Measurements from ENCODE around the gene NFASC.

The NFASC gene

DNA sequence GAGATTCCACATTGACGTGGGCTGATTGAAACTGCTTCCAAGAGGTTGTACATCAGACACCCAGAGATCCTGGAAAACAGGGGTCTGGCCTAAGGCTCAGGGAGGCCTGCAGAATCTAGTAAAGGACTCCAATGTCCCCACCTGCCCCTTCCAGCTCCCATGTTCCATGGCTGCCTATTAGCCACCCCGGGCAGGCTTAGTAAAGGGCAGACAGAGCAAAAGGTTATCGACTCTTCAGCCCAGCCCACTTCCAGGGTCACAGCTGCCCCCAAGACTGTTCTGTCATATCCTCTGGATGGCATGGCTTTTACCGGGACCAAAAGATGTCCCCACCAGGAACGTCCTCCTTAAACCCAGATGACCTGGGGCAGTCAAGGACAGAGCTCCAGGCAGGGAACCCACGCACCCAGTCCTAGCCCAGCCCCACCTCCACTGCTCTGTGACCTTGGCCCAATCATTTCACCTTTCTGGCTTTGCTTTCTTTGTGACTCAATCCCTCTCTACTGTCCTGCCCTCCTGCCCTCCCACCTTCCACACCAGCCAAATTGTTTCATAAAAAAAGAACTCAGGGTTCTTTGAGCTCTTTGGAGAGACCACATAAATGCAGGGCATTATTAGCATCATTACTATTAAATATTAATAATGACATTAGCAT is 167.6 kb downstream of the NFASC start:
- DNase-seq (ENCODE audit: low read depth, low spot score), result no peak

DNA sequence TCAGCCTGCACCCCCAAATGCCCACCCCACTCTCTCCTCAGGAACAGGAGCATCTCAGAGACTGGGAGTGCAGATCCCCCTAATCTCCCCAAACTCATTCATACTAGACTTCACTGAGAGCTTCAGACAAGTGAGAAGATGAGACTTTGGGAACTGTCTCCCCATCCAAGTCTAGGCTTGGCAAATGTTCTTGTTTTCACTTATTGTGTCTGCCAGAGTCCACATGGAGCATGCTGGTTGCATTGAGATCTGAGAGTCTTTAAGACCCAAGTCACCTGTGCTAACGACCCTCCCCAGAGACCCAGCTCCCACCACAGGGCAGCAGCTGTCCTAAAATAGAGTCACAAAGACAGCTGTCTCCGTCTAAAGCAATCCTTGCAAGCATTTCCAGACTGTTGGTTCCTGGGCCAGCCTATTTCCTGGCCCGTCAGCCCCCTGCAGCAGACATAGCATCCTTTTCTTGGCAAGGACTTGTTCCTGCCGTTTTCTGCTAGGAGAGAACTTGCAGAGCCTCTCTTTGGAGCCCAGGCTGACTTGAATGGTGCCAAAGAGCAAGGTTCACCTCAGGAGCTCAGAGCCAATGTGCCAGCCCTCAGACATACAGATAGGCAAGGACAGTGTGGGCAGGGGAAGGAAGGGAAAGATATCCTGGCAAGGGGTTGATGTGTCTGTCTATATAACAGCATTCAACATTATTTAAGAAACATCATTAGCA is 170.5 kb downstream of the NFASC start:
- no peak for DNase-seq (ENCODE audit: low read depth, low spot score)

DNA sequence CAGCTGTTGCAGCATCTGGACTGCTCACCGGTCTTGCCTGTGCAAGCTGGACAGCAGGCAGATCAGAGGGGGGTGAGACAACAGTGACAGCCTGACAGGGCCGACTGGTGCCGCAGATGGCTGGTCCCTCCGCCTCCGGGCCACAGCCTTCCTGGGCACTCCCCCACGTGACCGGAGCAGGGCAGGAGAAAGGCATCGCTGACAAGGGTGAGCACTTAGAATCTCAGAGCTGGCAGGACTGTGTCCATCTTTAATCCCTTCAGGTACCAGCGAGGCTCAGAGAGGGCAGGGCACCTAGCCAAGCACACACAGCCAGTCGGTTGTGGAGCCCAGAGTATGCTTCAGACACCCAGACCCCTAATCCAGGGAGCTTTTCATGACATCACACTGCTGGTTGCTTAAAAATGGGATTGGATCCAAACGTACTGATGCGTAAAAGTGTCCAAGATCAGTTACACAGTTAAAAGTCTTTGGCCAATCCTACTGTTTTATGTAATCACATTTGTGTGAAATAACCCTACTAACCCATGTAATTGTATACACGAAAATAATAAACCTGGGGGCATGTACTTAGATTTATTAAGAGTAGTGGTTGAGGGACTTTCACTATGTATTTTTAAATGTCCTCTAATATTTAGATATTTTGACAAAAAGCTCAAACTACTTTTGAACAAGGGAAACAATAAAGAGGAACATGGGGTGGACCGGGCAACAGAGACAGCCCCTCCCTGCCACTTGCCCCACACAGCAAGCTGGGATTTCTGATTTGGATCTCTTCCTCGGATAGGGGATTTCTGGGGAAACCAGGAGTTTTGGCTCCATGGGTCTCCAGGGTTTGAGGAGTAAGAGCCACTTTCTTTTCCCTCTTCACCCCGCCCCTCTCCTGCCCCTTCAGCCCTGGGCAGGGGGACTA is 171.6 kb downstream of the NFASC start:
- DNase-seq (ENCODE audit: low read depth, low spot score), result no peak

DNA sequence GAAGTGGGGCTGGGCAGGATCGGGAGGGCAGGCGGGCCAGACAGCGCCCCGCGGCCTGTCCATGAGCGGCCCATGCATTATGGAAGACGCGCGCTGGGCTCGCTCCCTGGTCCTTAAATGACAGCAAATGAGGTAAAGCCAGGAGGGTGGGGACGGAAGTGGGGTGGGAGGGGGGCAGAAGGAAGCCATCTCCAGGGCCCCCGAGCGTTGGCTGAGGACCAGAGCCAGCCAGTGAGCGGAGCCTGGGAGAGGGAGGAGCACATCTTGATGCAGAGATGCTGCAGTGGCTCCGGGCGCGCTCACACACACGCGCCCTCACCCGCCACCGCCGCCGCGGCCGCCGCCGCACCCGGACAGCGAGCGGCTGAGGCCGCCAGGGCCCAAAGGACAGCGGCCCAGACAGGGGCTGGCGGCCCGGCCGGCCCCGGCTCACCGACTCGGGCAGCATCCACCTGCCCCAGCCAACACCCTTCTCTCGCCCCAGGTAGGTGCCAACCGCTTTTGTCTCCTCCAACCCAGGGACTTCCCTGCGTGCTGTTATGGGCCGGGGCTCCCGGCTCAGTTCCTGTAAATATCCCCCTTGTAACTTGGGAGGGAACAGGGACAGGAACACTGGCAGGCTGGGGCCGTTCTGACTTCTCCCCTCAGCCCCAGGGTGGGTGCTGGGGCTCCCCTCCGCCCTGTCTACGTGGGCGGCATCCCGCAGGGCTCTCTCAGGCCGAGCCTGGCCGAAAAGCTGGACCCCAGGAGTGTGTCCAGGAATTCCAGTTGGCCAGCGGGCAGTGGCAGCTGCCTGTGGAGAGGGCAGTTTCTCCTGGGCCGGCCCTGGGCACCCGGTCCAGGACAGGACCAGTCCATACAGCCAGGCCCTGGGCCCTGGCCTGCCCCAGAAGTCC is 172.5 kb downstream of the NFASC start, which contains the start of gene CNTN2:
Gene CNTN2 (plus strand): TSS at position 302 of the 896 bp plus-strand sequence. CDS start 9,974 bp downstream, outside the sequence.
- no peak for DNase-seq (ENCODE audit: low read depth, low spot score)

DNA sequence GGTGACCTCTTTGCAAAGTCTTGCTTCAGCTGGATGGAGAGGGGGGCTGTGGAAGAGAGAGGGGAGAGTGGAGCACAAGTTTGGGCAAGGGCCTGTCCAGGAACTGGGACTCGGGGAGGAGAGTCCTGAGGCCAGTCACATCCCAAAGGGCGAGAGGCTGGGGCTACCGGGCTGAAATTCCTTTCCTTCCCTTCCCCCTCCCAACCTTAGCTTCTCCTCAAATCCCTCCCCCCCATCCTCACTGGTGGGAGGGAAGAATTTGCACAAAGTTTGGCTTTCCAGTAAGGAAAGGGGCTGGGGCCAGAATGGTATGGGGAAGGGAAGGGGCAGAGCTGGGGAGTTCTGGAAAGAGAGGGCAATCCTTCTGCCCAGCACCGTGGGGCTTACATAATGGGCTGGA is 173.2 kb downstream of the NFASC start:
- no peak for DNase-seq (ENCODE audit: low read depth, low spot score)

GRCh38 chr1:205044741-205045140 is 174.1 kb downstream of the NFASC start:
- no peak for DNase-seq (ENCODE audit: low read depth, low spot score)

DNA sequence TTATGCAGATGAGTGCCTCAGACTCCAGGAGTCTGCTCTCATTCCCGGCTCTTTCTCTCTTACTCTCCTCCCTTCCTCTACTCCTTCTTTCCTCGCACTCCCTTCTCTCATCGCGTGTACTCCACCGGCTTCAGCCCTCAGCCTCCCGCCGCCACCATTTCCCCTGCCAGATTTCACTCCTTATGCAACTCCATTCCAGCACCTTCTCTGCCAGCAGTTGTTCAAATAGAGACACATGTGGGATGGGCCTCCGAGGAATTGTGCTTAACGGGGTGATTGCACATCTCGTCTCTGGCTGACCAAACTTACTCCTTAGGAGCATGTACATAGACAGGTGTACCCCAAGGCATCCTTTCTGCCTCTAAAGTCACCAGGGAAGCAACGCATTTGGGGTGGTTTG is 174.5 kb downstream of the NFASC start:
- DNase-seq (ENCODE audit: low read depth, low spot score), result no peak

DNA sequence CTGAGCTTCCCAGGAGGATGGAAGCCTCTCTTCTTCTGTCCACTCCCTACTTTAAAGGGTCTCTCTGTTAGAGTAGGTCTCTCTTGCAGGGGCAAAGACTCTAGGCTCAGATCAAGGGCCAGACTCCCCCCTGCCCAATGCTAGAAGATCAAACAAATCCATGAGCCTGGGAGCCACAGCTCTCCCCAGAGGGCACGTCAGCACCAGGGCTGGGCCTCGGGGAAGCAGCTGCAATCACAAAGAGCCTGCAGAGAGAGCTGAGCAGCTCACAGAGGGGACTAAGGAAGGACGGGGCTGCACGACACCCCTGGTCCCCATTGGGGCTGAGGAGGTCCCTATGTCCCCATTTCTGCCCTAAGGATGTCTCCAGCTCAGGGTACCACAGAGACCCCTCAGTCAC is 176.2 kb downstream of the NFASC start:
- DNase-seq (ENCODE audit: low read depth, low spot score), result no peak

DNA sequence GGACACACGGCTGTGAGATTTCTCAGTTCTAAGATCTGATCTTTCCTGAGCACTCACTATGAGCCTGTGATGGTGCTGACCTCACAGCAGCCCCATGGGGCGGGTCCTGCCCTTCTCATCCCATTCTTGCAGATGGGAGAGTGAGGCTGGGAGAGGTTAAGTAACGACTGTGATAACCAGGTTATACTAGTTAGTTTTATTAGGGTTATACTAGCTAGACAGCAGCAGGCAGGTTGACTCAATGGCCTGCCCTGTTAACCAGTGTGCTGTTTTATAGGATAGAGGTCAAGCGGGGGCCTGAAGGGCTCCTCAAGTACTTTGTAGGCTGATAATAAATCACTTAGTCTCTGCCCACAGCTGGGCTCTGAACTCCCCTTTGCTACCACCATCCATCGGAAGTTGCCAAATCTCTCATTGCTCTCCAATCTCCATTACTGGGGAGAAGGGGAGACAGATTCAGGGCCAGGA is 177.1 kb downstream of the NFASC start:
- no peak for DNase-seq (ENCODE audit: low read depth, low spot score)

DNA sequence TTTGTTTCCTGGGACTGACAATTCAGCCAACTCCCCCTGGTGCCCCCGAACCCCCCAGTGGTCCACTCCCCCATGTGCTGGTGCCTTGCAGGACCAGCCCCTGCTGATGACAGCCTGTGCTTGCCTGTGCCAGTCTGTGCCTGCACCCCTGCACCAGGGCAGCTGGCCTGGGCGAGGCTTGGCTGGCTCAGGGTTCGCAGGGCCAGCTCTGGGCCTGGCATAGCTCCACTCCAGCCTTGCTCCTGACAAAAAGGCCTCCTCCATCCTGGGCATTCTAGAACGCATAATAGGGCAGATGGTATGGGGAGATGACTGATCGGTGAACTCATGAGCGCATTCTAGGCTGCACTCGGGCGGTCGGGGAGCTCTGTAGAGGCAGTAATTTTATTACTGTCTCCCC is 177.7 kb downstream of the NFASC start:
- no peak for DNase-seq (ENCODE audit: low read depth, low spot score)

DNA sequence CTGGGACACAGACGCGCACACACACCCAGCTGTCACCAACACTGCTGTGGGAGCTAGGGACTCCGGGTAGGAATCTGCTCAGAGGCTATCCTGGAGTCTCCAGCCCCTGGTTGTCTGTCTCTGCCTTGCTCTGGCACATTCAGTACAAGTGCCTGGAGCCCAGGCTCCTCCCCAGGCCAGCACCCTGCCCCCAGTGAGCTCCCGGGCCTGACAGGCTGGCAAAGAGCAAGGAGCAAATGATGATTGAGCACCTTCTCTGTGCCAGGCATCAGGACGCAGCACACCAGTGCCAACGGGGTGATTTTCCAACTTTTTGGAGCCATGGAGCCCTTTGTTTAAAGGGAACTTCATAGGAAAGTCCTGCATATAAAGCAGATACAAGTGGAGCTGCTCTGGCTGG is 178.8 kb downstream of the NFASC start:
- no peak for DNase-seq (ENCODE audit: low read depth, low spot score)

GRCh38 chr1:205052690-205053089 is 182.0 kb downstream of the NFASC start:
- DNase-seq (ENCODE audit: low read depth, low spot score), result no peak

- DNase-seq (ENCODE audit: low read depth, low spot score), result no peak
Measured at GRCh38 chr1:205053296-205053695, 182.6 kb downstream of the NFASC start.

GRCh38 chr1:205054013-205054412 is 183.4 kb downstream of the NFASC start:
- DNase-seq (ENCODE audit: low read depth, low spot score), result no peak

- DNase-seq (ENCODE audit: low read depth, low spot score), result no peak
Measured at GRCh38 chr1:205056188-205056611, 185.5 kb downstream of the NFASC start.

- DNase-seq (ENCODE audit: low read depth, low spot score), result no peak
Measured at GRCh38 chr1:205056956-205057568, 186.4 kb downstream of the NFASC start.

- no peak for DNase-seq (ENCODE audit: low read depth, low spot score)
Measured at GRCh38 chr1:205057808-205058575, 187.3 kb downstream of the NFASC start.

- no peak for DNase-seq (ENCODE audit: low read depth, low spot score)
Measured at GRCh38 chr1:205058853-205059252, 188.2 kb downstream of the NFASC start.

- no peak for DNase-seq (ENCODE audit: low read depth, low spot score)
Measured at GRCh38 chr1:205059660-205060059, 189.0 kb downstream of the NFASC start.

DNA sequence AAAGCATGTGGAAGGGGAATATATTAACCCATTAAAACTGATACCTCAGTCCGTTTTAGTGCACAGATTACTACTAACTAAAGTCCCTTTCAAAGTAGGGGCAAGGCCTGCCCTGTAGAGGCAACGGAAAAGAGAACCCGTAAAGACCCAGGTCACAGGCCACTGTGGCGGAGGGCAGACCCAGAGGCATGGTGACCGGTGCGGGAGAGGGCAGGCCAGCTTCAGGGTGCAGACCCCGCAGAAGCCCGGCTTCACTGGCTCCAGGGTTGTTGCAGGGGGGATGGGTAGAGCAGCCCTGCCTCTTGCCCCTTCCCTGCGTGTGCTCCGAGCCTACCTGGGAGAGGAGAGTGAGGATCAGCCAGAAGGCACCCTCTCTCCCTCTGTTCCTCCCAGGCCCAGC is 190.1 kb downstream of the NFASC start:
- no peak for DNase-seq (ENCODE audit: low read depth, low spot score)

Measured in brain pericyte (primary cell).